ENCODE results near the gene TRIP11. TPM values are rescaled to one million over a fixed set of nuclear protein-coding genes. Genes with fewer than 3 reads are reported as not detected.

The TRIP11 gene
- total RNA-seq, 1 donor from 2014 or later: 59.5 TPM

DNA sequence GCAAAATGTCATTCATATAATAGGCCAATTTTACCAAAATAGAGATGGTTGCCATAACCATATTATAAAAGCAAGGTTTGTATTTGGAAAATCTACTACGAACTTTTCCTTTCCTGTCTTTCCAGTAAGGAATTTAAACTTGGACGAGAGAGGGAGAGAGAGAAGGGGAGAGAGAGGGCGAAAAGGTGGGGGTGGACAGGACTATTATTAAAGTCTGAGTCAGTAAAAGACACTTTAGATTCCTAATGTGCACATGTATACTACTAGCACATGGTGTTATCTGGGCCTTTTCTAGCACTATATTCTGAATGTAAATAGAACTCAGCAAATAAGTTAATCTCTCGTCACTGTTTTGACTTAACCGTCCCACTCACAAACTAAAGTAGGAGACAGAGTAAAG is 62.0 kb downstream of the TRIP11 start:
- DNase-seq (no peak), ATAC-seq (ENCODE audit: low read depth) (no peak)
- Mint-ChIP-seq H3K4me3 (no peak overlapping the region), H3K27ac (no peak overlapping the region), H3K4me1 (peaks cover 6% of the 10 kb centered on the region), H3K36me3 (ENCODE audit: low read depth) (peaks cover 67% of the 10 kb centered on the region), H3K27me3 (no peaks in the 10 kb centered on the region), H3K9me3 (no peaks in the 10 kb centered on the region)
- TF ChIP-seq, protein P1, sequence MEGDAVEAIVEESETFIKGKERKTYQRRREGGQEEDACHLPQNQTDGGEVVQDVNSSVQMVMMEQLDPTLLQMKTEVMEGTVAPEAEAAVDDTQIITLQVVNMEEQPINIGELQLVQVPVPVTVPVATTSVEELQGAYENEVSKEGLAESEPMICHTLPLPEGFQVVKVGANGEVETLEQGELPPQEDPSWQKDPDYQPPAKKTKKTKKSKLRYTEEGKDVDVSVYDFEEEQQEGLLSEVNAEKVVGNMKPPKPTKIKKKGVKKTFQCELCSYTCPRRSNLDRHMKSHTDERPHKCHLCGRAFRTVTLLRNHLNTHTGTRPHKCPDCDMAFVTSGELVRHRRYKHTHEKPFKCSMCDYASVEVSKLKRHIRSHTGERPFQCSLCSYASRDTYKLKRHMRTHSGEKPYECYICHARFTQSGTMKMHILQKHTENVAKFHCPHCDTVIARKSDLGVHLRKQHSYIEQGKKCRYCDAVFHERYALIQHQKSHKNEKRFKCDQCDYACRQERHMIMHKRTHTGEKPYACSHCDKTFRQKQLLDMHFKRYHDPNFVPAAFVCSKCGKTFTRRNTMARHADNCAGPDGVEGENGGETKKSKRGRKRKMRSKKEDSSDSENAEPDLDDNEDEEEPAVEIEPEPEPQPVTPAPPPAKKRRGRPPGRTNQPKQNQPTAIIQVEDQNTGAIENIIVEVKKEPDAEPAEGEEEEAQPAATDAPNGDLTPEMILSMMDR (IDR thresholded peaks at IDR 0.05): no peak
- intact Hi-C loops (cut with micrococcal nuclease): no loop called here
- ChIA-PET CTCF (no interaction called here), POLR2A (no interaction called here)

DNA sequence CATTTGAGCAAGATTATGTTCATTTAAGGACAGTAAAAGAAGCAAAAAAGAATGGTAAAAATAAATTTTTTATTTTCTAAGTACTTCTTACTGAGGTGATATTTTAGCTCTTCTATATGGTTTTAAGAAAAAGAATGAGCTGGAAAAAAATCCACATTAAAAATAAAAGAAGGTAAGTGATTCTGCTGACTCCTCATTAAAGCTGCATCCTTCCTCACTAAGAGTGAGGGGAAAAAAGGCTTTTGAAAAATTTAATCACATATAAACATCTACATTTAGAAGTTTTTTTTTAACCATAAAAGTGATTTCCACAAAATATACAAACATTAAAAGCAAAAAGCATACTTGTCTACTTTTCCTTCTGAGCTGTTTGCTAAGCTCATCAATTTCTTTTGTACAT is 64.1 kb downstream of the TRIP11 start:
- POLR2A ChIA-PET: no interaction called here
- Mint-ChIP-seq H3K9me3 (no peaks in the 10 kb centered on the region), H3K36me3 (ENCODE audit: low read depth) (peaks cover 68% of the 10 kb centered on the region), H3K4me3 (no peak overlapping the region), H3K4me1 (peaks cover 6% of the 10 kb centered on the region), H3K27me3 (no peaks in the 10 kb centered on the region), H3K27ac (no peak overlapping the region)
- TF ChIP-seq, protein P1 (IDR thresholded peaks at IDR 0.05): no peak
- CTCF ChIA-PET: no interaction called here
- ATAC-seq (ENCODE audit: low read depth) (no peak), DNase-seq (no peak)
- intact Hi-C loops (cut with micrococcal nuclease): no loop called here

DNA sequence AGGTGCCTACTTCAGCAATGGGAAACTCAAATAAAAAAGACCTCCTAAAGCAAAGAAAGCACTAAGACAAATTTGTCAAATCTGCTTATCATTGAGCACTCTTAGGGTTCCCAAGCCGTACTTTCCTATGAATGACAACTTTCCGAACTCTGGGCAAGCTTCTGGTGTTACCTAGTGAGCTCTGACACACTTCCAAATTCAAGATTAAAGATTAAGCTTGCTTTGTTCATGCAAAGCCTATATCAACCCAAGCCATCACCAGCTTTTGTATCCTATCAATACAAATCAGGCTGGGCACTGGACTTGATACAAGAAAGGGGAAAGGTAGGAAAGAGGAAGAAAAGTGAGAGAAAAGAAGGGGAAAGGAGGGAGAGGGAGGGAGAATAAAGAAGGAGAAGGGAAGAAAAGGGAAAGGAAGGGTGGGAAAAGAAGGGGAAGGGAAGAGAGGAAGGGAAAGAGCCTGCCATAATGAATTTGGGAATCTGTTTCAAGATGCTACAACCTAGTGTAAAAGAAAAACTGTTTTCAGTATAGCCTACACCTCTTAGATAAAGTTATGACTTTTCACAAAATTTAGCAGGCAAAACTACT is 68.6 kb downstream of the TRIP11 start:
- H3K27ac Mint-ChIP-seq: no peak overlapping the region
- intact Hi-C loops (cut with micrococcal nuclease): no loop called here
- peaks cover 61% of the 10 kb centered on the region for H3K36me3 Mint-ChIP-seq (ENCODE audit: low read depth)

DNA sequence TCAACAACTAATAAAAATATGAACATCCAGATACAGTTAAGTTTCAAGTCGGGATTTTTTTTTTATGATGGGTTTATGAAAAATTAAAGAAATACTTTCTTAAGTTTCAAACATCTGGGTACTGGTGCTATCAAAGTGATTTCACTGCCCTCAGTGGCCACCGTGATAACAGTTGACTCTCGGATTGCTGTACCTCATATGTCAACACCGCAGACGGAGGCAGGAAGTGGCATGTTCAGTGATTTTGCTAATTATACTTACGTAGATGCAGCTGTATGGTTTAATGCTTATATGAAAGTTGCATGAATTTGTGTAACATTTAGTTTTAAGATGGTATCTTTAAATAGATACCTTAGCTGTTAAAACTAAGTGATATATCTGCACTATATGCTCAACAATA is 71.6 kb downstream of the TRIP11 start:
- H3K27ac Mint-ChIP-seq: peak overlapping the region; percentile 10
- ATAC-seq (ENCODE audit: low read depth) (peak; percentile 67), DNase-seq (no peak)
- H3K4me3 Mint-ChIP-seq: no peak overlapping the region
- CTCF ChIA-PET: no interaction called here
- no peaks in the 10 kb centered on the region for H3K9me3 Mint-ChIP-seq
- intact Hi-C loops (cut with micrococcal nuclease): no loop called here
- POLR2A ChIA-PET: no interaction called here
- H3K27me3 Mint-ChIP-seq: no peaks in the 10 kb centered on the region
- TF ChIP-seq, protein P1 (IDR thresholded peaks at IDR 0.05): no peak
- peaks cover 39% of the 10 kb centered on the region for H3K36me3 Mint-ChIP-seq (ENCODE audit: low read depth)
- peaks cover 9% of the 10 kb centered on the region for H3K4me1 Mint-ChIP-seq

More for the DNA sequence above, 68.6 kb downstream of the TRIP11 start:
- Mint-ChIP-seq H3K9me3 (no peaks in the 10 kb centered on the region), H3K4me3 (no peak overlapping the region), H3K4me1 (peaks cover 9% of the 10 kb centered on the region), H3K27me3 (no peaks in the 10 kb centered on the region)
- ChIA-PET POLR2A (interaction anchor here (0.5 kb wide), 1 partner anchor 10 kb away, joined by 3 read pairs; no protein-coding TSS in a partner anchor), CTCF (no interaction called here)
- DNase-seq (no peak), ATAC-seq (ENCODE audit: low read depth) (no peak)
- TF ChIP-seq, protein P1 (IDR thresholded peaks at IDR 0.05): no peak

DNA sequence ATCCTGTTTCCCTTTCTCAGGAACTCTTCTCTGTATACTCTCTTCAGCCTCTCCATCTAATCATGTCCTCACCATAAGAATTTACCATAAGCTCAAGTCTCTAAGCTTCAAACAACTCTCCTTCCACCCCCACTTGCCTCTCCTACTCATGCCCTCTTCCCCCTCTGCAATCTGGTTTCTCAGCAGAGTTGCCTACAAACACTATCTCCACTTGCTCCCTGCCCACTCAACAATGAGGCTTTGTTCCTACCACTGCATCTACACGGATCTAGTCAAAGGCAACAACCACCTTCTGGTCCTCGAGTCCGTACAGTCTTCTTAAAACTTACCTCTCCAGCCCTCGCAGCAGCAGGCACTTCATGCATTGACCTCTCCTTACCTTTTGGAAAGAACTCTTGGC is 75.1 kb downstream of the TRIP11 start:
- CTCF ChIA-PET: no interaction called here
- H3K4me1 Mint-ChIP-seq: peaks cover 9% of the 10 kb centered on the region
- intact Hi-C loops (cut with micrococcal nuclease): no loop called here
- TF ChIP-seq, protein P1 (IDR thresholded peaks at IDR 0.05): no peak
- ATAC-seq (ENCODE audit: low read depth): no peak
- no peak overlapping the region for H3K4me3 Mint-ChIP-seq
- H3K9me3 Mint-ChIP-seq: no peaks in the 10 kb centered on the region
- no peak for DNase-seq
- POLR2A ChIA-PET: no interaction called here
- H3K27me3 Mint-ChIP-seq: no peaks in the 10 kb centered on the region
- no peak overlapping the region for H3K27ac Mint-ChIP-seq
- peaks cover 18% of the 10 kb centered on the region for H3K36me3 Mint-ChIP-seq (ENCODE audit: low read depth)

Data from activated B cell treated with CpG ODN at 0.5 μM for 24 hours (primary cell).